Ascending aorta (tissue), 2 donors: ENCODE measurements around the gene TPTE2. TPM values are rescaled to one million over a fixed set of nuclear protein-coding genes. Genes with fewer than 3 reads are reported as not detected.
"Not testable (repeated sequence)": the region's sequence is repeated elsewhere in the genome, so short reads cannot be mapped to it uniquely, and the experiment has no call there.

Experiments used
- DNase-seq, 2 donors: peaks; one replicate each; pipeline ENCODE4 v3.0.0-alpha.2; 2019; ENCODE audit warnings: low spot score in 2 of 2
- H3K27ac ChIP-seq, 2 donors: fragments of 200-600 bp; sonication (generic); one replicate each; pipeline ENCODE4 v1.5.1; 2016 to 2017; ENCODE audit warnings: mild to moderate bottlenecking in 1 of 2
- H3K27me3 ChIP-seq: fragments of 200-600 bp; sonication (generic); one replicate; pipeline ENCODE4 v1.5.1; 2017
- H3K36me3 ChIP-seq, 2 donors: fragments of 200-600 bp; sonication (generic); one replicate each; pipeline ENCODE4 v1.5.1; 2016
- H3K4me1 ChIP-seq, 2 donors: fragments of 200-600 bp; sonication (generic); one replicate each; pipeline ENCODE4 v1.5.1; 2016 to 2017; ENCODE audit warnings: mild to moderate bottlenecking in 1 of 2
- H3K4me3 ChIP-seq, 2 donors: fragments of 200-600 bp; sonication (generic); one replicate each; pipeline ENCODE4 v1.5.1; 2016 to 2017; ENCODE audit warnings: mild to moderate bottlenecking in 1 of 2
- H3K9me3 ChIP-seq, 2 donors: fragments of 200-600 bp; sonication (generic); one replicate each; pipeline ENCODE4 v1.5.1; 2016
- intact Hi-C: fragments of 100-400 bp; cut with DNase I; formaldehyde crosslinking; loops from one replicate; pipeline ENCODE4 v1.15.1; 2023
- total RNA-seq: library from RNA; depleted of rRNA; stranded (reverse); fragments of >200 nt; gene quantifications from one replicate; pipeline ENCODE4 v1.1.0, GENCODE V29; 2016
- TF ChIP-seq, protein P1 (sequence below), 3 experiments: fragments of 200-600 bp in 2 of 3; fragments of 450-650 bp in 1 of 3; sonication (generic) in 2 of 3; IDR thresholded peaks; one replicate each; pipeline ENCODE4 v1.5.1; 2016 to 2019; ENCODE audit warnings: antibody characterized with exemption in 3 of 3, mild to moderate bottlenecking in 1 of 3, moderate library complexity in 1 of 3

TPTE2 gene
- not detected for total RNA-seq

DNA sequence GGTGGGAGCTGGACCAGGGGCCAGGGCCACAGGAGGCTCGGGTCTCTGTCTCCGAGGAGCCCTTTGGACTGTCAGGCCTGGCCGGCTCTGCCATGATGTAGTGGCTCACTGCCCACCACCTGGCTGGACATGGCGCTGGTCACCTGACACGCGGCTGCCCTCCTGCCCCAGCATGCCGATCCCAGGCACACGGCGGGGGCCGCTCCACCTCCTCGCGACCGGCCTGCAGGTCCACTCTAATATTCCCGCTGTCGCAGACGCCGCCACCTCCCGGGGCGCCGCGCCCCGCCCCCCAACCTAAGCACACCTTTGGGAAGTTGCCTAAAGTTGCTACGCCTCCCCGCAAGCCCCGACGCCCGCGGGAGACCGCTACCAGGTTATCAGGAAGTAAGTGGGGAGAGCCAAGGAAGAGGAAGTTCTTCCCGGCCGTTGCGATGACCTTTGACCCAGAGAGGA is at the start of gene TPTE2:
Gene TPTE2, minus strand, starts transcription at position 406 of the 456 bp plus-strand sequence. CDS start 58,298 bp downstream, outside the sequence.
- DNase-seq, intact Hi-C loops, H3K4me1 ChIP-seq, H3K9me3 ChIP-seq, H3K36me3 ChIP-seq, H3K27me3 ChIP-seq, H3K27ac ChIP-seq, H3K4me3 ChIP-seq: not testable (repeated sequence)

DNA sequence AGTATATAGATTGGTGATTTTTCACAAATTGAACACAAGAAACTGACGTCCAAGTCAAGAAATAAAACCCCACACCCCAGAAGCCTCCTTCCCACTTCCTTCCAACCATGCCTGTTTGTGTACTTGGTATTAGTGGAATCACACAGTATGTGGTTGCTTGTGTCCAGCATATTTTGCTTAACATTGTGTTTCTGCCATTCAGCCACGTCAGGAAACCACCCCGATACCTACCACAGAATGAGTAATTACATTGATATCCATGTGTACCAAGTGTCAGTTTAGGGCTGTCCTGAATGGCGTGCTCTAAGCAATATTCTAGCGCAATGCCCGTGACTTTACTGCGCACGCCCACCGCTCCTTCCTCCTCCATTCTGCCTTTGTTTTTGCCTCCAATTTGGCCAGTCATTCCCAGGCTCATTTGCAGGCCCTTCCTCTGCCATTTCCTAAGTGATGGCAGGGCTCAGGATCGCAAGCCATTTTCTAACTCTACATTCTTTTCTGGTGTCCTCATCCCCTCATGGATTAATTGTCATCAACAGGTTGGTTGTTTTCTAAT is 46.3 kb upstream of the TPTE2 start:
- no peaks in the 10 kb centered on the region for H3K36me3 ChIP-seq
- DNase-seq: no peak
- H3K27me3 ChIP-seq: no peaks in the 10 kb centered on the region
- intact Hi-C loops: no loop called here
- TF ChIP-seq, protein P1, sequence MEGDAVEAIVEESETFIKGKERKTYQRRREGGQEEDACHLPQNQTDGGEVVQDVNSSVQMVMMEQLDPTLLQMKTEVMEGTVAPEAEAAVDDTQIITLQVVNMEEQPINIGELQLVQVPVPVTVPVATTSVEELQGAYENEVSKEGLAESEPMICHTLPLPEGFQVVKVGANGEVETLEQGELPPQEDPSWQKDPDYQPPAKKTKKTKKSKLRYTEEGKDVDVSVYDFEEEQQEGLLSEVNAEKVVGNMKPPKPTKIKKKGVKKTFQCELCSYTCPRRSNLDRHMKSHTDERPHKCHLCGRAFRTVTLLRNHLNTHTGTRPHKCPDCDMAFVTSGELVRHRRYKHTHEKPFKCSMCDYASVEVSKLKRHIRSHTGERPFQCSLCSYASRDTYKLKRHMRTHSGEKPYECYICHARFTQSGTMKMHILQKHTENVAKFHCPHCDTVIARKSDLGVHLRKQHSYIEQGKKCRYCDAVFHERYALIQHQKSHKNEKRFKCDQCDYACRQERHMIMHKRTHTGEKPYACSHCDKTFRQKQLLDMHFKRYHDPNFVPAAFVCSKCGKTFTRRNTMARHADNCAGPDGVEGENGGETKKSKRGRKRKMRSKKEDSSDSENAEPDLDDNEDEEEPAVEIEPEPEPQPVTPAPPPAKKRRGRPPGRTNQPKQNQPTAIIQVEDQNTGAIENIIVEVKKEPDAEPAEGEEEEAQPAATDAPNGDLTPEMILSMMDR (IDR thresholded peaks at IDR 0.05): no peak
- no peaks in the 10 kb centered on the region for H3K4me1 ChIP-seq
- no peak overlapping the region for H3K27ac ChIP-seq
- no peaks in the 10 kb centered on the region for H3K9me3 ChIP-seq
- no peak overlapping the region for H3K4me3 ChIP-seq

DNA sequence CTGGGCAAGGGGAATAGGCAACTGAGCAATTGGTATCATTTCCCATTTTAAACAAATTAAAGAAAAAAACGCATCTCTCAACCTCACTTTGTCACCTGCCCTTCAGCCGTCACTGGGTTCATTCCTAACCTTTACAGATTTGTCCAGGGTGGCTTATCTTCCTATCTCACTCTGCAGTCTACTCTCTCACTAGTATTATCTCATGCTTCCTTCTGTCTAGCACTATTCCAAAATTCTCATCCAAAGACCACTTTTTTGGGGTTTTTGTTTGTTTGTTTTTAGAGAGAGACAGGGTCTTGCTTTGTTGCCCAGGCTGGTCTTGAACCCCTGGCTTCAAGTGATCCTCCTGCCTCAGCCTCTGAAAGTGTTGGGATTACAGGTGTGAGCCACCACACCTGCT is 45.4 kb upstream of the TPTE2 start:
- TF ChIP-seq, protein P1 (IDR thresholded peaks at IDR 0.05): no peak
- DNase-seq: no peak
- H3K36me3 ChIP-seq: no peaks in the 10 kb centered on the region
- H3K27ac ChIP-seq: no peak overlapping the region
- intact Hi-C loops: no loop called here
- peaks cover 0 to 3% of the 10 kb centered on the region in 2 donors for H3K4me1 ChIP-seq
- H3K27me3 ChIP-seq: no peaks in the 10 kb centered on the region
- H3K4me3 ChIP-seq: no peak overlapping the region
- H3K9me3 ChIP-seq: no peaks in the 10 kb centered on the region

DNA sequence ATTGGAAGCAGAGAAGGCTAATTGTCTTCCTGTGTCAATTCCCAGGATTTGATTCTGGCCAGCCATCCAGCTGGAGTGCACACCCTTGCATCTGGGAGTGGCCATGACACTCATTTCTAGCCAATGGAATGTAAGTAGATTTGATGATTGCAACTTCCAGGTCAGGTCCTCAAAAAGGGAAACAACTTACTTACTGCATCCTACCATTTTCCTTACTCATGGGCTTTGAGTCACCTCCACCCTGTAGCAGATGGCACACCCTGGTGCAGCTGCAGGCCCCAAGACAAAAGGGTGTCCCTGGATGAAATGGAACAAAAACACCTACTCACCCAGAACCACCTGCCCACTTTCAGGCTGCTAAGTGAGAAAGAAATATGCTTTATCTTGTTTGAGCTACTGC is 44.8 kb upstream of the TPTE2 start:
- H3K36me3 ChIP-seq: no peaks in the 10 kb centered on the region
- no peaks in the 10 kb centered on the region for H3K27me3 ChIP-seq
- H3K4me3 ChIP-seq: no peak overlapping the region
- no peak for DNase-seq
- intact Hi-C loops: no loop called here
- TF ChIP-seq, protein P1 (IDR thresholded peaks at IDR 0.05): no peak
- H3K4me1 ChIP-seq: peaks cover 0 to 3% of the 10 kb centered on the region in 2 donors
- no peaks in the 10 kb centered on the region for H3K9me3 ChIP-seq
- H3K27ac ChIP-seq: no peak overlapping the region

DNA sequence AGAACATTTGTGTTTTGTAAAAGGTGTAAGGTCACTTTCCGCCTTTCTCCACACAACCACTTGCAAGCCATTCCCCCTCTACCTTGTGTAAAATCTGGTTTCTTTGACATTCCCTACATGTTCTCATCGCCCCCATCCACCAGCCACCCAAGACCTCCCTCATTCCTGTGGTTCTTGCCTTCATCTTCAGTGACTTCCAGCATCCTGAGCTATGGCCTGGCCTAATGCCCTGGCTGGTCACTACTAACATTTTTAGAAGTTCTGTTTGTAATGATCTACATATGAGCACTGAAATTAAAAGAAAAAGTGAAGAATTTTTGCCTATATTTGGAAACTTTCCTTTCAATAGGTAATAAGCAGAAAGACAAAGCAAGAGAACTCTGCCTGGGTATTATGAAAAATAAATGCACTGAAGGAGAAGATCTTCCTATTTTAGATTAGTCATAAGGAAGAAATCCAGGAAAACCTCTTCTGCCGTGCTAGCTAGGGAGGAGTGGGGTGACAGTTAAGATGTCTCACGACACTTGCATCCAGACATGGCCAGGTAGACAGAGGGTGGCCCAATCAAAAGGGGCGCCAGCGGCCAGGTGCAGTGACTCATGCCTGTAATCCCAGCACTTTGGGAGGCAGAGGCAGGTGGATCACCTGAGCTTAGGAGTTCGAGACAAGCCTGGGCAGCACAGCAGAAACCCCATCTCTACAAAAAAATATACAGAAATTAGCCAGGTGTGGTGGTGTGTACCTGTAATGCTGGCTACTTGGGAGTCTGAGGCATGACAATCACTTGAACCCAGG is 44.0 kb upstream of the TPTE2 start:
- Histone ChIP-seq H3K4me3 (no peak overlapping the region), H3K36me3 (no peaks in the 10 kb centered on the region), H3K4me1 (peaks cover 0 to 3% of the 10 kb centered on the region in 2 donors), H3K27ac (no peak overlapping the region), H3K9me3 (no peaks in the 10 kb centered on the region), H3K27me3 (no peaks in the 10 kb centered on the region)
- intact Hi-C loops: no loop called here
- DNase-seq: no peak
- TF ChIP-seq, protein P1 (IDR thresholded peaks at IDR 0.05): no peak

DNA sequence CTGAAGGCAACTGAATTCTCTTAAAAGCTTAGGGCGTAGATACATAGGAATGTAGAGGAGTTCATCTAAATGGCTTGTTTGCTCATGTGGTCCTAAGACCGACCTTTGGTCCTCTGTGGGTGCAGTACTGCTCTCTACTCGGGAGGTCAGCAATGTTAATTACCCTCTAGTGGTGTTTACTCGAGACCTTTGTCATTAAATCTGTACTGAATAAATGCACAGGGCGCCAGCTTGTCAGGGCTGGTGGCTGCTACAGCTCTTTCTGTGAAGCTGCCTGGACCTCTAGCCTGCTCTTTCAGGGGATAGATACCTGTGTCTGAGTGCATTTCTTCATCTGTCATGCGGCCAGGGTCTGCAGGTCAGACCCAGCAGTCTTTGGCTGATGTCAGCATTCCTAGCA is 43.0 kb upstream of the TPTE2 start:
- Histone ChIP-seq H3K9me3 (no peaks in the 10 kb centered on the region), H3K27me3 (no peaks in the 10 kb centered on the region), H3K27ac (no peak overlapping the region), H3K36me3 (no peaks in the 10 kb centered on the region), H3K4me1 (peaks cover 0 to 3% of the 10 kb centered on the region in 2 donors), H3K4me3 (no peak overlapping the region)
- intact Hi-C loops: no loop called here
- no peak for DNase-seq
- TF ChIP-seq, protein P1 (IDR thresholded peaks at IDR 0.05): no peak
